B cell (primary cell): ENCODE data around the gene RGCC. TPM values are rescaled to one million over a fixed set of nuclear protein-coding genes. Genes with fewer than 3 reads are reported as not detected.
A peak's percentile ranks its signal among the peaks of the same experiment; 100 is the strongest.

Source experiments
- ATAC-seq: fragments of 200-7000 bp; cut with Tn5 transposase; one replicate; pipeline ENCODE4 v1.10.0; 2021; ENCODE audit warnings: low read depth, mild to moderate bottlenecking, moderate number of reproducible peaks, moderate library complexity
- CTCF ChIA-PET: fragments of 350-600 bp; sonication (Branson Sonifier 250); formaldehyde crosslinking; loops from one replicate; lab custom pipeline; 2021; ENCODE audit warnings: antibody characterized with exemption, inconsistent platforms; lab: Charles Lee
- POLR2A ChIA-PET: fragments of 350-600 bp; sonication (Branson Sonifier 250); formaldehyde crosslinking; loops from one replicate; lab custom pipeline; 2021; ENCODE audit warnings: antibody characterized with exemption; lab: Charles Lee
- DNase-seq: peaks from one replicate; pipeline ENCODE4 v3.0.0; 2013
- H2AFZ ChIP-seq: 2 replicates; pipeline ENCODE4 v1.6.1; 2012; ENCODE audit warnings: mild to moderate bottlenecking, low read depth, low read length; ENCODE audit not compliant: insufficient read depth, poor library complexity, severe bottlenecking
- H3K27ac ChIP-seq, 2 donors: 1 replicate in 1 of 2; 2 replicates in 1 of 2; pipeline ENCODE4 v1.5.1; 2012 to 2013; ENCODE audit warnings: low read length in 2 of 2, mild to moderate bottlenecking in 2 of 2, moderate library complexity in 1 of 2
- H3K27me3 ChIP-seq, 4 experiments: fragments of 200-600 bp in 1 of 4; sonication (generic) in 1 of 4; replicated peaks in 1 of 4; 1 replicate in 2 of 4; 2 replicates in 2 of 4; pipeline versions ENCODE4 v1.6.1 to v1.7.0; 2013 to 2016; ENCODE audit warnings: low read length in 3 of 4, mild to moderate bottlenecking in 2 of 4, mixed read lengths in 1 of 4, moderate library complexity in 1 of 4; ENCODE audit not compliant: insufficient read depth in 4 of 4, control insufficient read depth in 3 of 4; ENCODE audit errors: control extremely low read depth in 1 of 4
- H3K36me3 ChIP-seq, 2 experiments: replicated peaks in 1 of 2; 1 replicate in 1 of 2; 2 replicates in 1 of 2; pipeline versions ENCODE4 v1.6.1 to v1.7.1; 2013; ENCODE audit warnings: low read length in 1 of 2; ENCODE audit not compliant: insufficient read depth in 2 of 2, control insufficient read depth in 1 of 2; ENCODE audit errors: control extremely low read depth in 1 of 2, extremely low read depth in 1 of 2
- H3K4me1 ChIP-seq, 2 donors: fragments of 200-600 bp in 1 of 2; sonication (generic) in 1 of 2; 1 replicate in 1 of 2; 2 replicates in 1 of 2; pipeline versions ENCODE4 v1.5.1 to v1.6.1; 2013 to 2017; ENCODE audit warnings: low read length in 2 of 2; ENCODE audit not compliant: control insufficient read depth in 2 of 2, insufficient read depth in 2 of 2
- H3K4me2 ChIP-seq: replicated peaks from 2 replicates; pipeline ENCODE3; 2012; ENCODE audit warnings: mild to moderate bottlenecking, low read depth, low read length; ENCODE audit not compliant: poor library complexity, severe bottlenecking
- H3K4me3 ChIP-seq, 5 experiments: fragments of 200-600 bp in 1 of 5; sonication (generic) in 1 of 5; 1 replicate in 3 of 5; 2 replicates in 2 of 5; pipeline versions ENCODE4 v1.5.1 to v1.7.0; 2011 to 2016; ENCODE audit warnings: low read length in 4 of 5, mild to moderate bottlenecking in 4 of 5, low read depth in 2 of 5, control low read depth in 1 of 5, moderate library complexity in 1 of 5; ENCODE audit not compliant: insufficient read depth in 1 of 5; ENCODE audit errors: control extremely low read depth in 1 of 5, extremely low read depth in 1 of 5
- H3K79me2 ChIP-seq: fragments of 200-600 bp; sonication (generic); one replicate; pipeline ENCODE4 v1.6.0; 2016; ENCODE audit warnings: low read length; ENCODE audit not compliant: control insufficient read depth, insufficient read depth
- H3K9ac ChIP-seq: fragments of 200-600 bp; sonication (generic); 2 replicates; pipeline ENCODE4 v1.6.1; 2017; ENCODE audit warnings: mild to moderate bottlenecking, low read length, moderate library complexity
- H3K9me3 ChIP-seq, 3 donors: one replicate each; pipeline versions ENCODE4 v1.6.1 to v1.7.1; 2013; ENCODE audit warnings: low read length in 2 of 3; ENCODE audit not compliant: control insufficient read depth in 2 of 3, insufficient read depth in 1 of 3; ENCODE audit errors: control extremely low read depth in 1 of 3
- H4K20me1 ChIP-seq: 2 replicates; pipeline ENCODE4 v1.6.0; 2012; ENCODE audit warnings: mild to moderate bottlenecking, low read length; ENCODE audit not compliant: insufficient read depth, control insufficient read depth, poor library complexity, severe bottlenecking
- H3K27ac Mint-ChIP-seq: one replicate; pipeline ENCODE4 v1.8.0; 2021; ENCODE audit warnings: mixed read lengths
- H3K27me3 Mint-ChIP-seq: one replicate; pipeline ENCODE4 v1.8.0; 2021; ENCODE audit warnings: mixed read lengths
- H3K4me1 Mint-ChIP-seq: one replicate; pipeline ENCODE4 v1.8.0; 2021; ENCODE audit warnings: mixed read lengths
- H3K4me3 Mint-ChIP-seq: one replicate; pipeline ENCODE4 v1.8.0; 2021; ENCODE audit warnings: mixed read lengths
- H3K9me3 Mint-ChIP-seq: one replicate; pipeline ENCODE4 v1.8.0; 2022; ENCODE audit warnings: mixed read lengths; ENCODE audit not compliant: insufficient read depth
- EZH2 ChIP-seq: IDR thresholded peaks from 2 replicates; pipeline ENCODE4 v1.6.1; 2012; ENCODE audit warnings: borderline replicate concordance, low read depth, mild to moderate bottlenecking, moderate library complexity, low read length; ENCODE audit not compliant: insufficient read depth, poor library complexity, severe bottlenecking
- WGBS: methylation state at CpG from one replicate; pipeline ENCODE4 v1.1.5; 2013; ENCODE audit warnings: missing lambda C conversion rate; ENCODE audit not compliant: insufficient coverage; 5-methylcytosine and 5-hydroxymethylcytosine counted together
- intact Hi-C: fragments of 100-400 bp; cut with micrococcal nuclease; formaldehyde crosslinking; loops from one replicate; pipeline ENCODE4 v1.10.0; 2022
- polyA plus RNA-seq: library from polyadenylated mRNA; depleted of rRNA; stranded (reverse); fragments of >200 nt; gene quantifications from 2 replicates; pipeline ENCODE4 v1.2.3, GENCODE V29; 2012
- total RNA-seq, 2 donors: library from RNA; stranded (reverse); fragments of 120-200 nt in 1 of 2; gene quantifications; 1 replicate in 1 of 2; 2 replicates in 1 of 2; pipeline versions ENCODE4 v1.2.3 to v1.2.4, GENCODE V29; 2013 to 2022
- TF ChIP-seq, protein P1 (sequence below): fragments of 200-600 bp; IDR thresholded peaks from one replicate; pipeline ENCODE4 v1.8.0; 2022; ENCODE audit warnings: antibody characterized with exemption, mild to moderate bottlenecking

RGCC gene
- total and polyA plus RNA-seq, 2 donors (not counting 1 experiment from before 2014, with no cell fraction given), result 8.0 to 16.0 TPM

DNA sequence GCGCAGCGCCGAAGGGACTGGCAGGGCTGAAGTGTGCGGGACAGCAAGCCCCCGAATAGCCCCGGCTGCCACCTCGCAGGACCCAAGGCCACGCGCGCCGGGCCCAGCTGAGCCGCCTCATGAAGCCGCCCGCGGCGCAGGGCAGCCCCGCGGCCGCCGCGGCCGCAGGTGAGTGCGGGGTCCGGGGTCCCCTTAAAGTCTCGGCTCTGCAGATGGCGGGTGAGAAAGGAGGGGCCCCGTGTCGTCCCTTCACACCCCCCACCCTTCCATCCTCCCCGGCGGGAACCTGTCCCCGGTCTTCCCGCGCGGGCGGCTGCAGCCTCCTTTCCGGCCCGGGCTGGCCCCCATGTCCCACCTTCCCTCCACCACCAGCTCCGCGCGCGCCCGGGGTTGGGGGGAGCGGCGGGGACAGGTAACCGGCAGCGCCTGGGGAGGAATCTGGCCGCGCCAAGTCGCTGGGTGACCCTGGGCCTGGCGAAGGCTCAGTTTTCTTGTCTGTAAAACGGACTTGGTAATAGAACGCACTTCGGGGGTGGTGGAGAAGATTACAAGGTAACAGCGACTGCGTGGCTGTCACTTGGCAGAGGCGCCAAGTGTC is 338 bp downstream of the RGCC start:
- peaks cover 0 to 12% (median 0%) of the 10 kb centered on the region in 3 donors for H3K9me3 ChIP-seq
- H3K79me2 ChIP-seq, result no peaks in the 10 kb centered on the region
- H3K27me3 Mint-ChIP-seq, result peaks cover 38% of the 10 kb centered on the region
- intact Hi-C loops, result loop anchor here (2.0 to 10.0 kb wide), 4 partner anchors 147 to 587 kb away; partner anchors contain the start of genes DGKH and VWA8
- ATAC-seq (peak; percentile 7), DNase-seq (no peak)
- TF ChIP-seq EZH2, result no peak
- TF ChIP-seq, protein P1, sequence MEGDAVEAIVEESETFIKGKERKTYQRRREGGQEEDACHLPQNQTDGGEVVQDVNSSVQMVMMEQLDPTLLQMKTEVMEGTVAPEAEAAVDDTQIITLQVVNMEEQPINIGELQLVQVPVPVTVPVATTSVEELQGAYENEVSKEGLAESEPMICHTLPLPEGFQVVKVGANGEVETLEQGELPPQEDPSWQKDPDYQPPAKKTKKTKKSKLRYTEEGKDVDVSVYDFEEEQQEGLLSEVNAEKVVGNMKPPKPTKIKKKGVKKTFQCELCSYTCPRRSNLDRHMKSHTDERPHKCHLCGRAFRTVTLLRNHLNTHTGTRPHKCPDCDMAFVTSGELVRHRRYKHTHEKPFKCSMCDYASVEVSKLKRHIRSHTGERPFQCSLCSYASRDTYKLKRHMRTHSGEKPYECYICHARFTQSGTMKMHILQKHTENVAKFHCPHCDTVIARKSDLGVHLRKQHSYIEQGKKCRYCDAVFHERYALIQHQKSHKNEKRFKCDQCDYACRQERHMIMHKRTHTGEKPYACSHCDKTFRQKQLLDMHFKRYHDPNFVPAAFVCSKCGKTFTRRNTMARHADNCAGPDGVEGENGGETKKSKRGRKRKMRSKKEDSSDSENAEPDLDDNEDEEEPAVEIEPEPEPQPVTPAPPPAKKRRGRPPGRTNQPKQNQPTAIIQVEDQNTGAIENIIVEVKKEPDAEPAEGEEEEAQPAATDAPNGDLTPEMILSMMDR, result no peak
- WGBS, result under 1% methylated on average over 51 of the region's 56 CpGs
- peaks cover 34% of the 10 kb centered on the region in 2 donors for H3K4me1 ChIP-seq
- no peak overlapping the region for H3K27ac Mint-ChIP-seq
- H3K4me3 Mint-ChIP-seq, result peak overlapping the region; percentile 76
- H2AFZ ChIP-seq, result peak overlapping the region; percentile 71
- H3K9me3 Mint-ChIP-seq, result no peaks in the 10 kb centered on the region
- CTCF ChIA-PET, result interaction anchor here (1.6 to 1.9 kb wide), 3 partner anchors 14 to 195 kb away, joined by 6 to 8 read pairs (median 8); no protein-coding TSS in a partner anchor
- peaks cover 0 to 48% (median 15%) of the 10 kb centered on the region in 4 experiments for H3K27me3 ChIP-seq
- H3K4me3 ChIP-seq, result peak overlapping the region; percentile 25 to 71 (median 60)
- H3K9ac ChIP-seq, result peak overlapping the region; percentile 75
- H3K4me1 Mint-ChIP-seq, result peaks cover 35% of the 10 kb centered on the region
- H3K27ac ChIP-seq, result peak overlapping the region in 1 of 2 donors; percentile 49
- H4K20me1 ChIP-seq, result peaks cover 12% of the 10 kb centered on the region
- no peaks in the 10 kb centered on the region for H3K36me3 ChIP-seq
- POLR2A ChIA-PET, result no interaction called here
- H3K4me2 ChIP-seq, result peak overlapping the region; percentile 99

GRCh38 chr13:41458187-41458760 is 924 bp downstream of the RGCC start:
- no peak overlapping the region for H3K27ac Mint-ChIP-seq
- 4% methylated on average over 50 of the region's 50 CpGs for whole genome bisulfite sequencing

More at GRCh38 chr13:41458187-41458760, 924 bp downstream of the RGCC start:
- Mint-ChIP-seq H3K9me3 (no peaks in the 10 kb centered on the region), H3K4me3 (peak overlapping the region; percentile 76), H3K4me1 (peaks cover 41% of the 10 kb centered on the region), H3K27me3 (peaks cover 38% of the 10 kb centered on the region)
- peak overlapping the region; percentile 3 to 71 (median 60) for H3K4me3 ChIP-seq
- H3K27ac ChIP-seq, result peak overlapping the region in 1 of 2 donors; percentile 49
- DNase-seq (peak; percentile 70), ATAC-seq (peak; percentile 22)
- peaks cover 0 to 48% (median 15%) of the 10 kb centered on the region in 4 experiments for H3K27me3 ChIP-seq
- H3K36me3 ChIP-seq, result no peaks in the 10 kb centered on the region
- no peaks in the 10 kb centered on the region for H3K79me2 ChIP-seq
- intact Hi-C loops, result loop anchor here (5.0 to 10.0 kb wide), 3 partner anchors 147 to 587 kb away; partner anchors contain the start of genes DGKH and VWA8
- peak overlapping the region; percentile 99 for H3K4me2 ChIP-seq
- ChIA-PET POLR2A (interaction anchor here (0.6 kb wide), 1 partner anchor 1390 kb away, joined by 4 read pairs; no protein-coding TSS in a partner anchor), CTCF (interaction anchor here (0.9 to 1.9 kb wide), 9 partner anchors 13 to 195 kb away, joined by 3 to 8 read pairs (median 3); no protein-coding TSS in a partner anchor)
- TF ChIP-seq, protein P1, result no peak
- no peak for TF ChIP-seq EZH2
- H2AFZ ChIP-seq, result peak overlapping the region; percentile 71
- H3K9ac ChIP-seq, result peak overlapping the region; percentile 75
- peaks cover 12% of the 10 kb centered on the region for H4K20me1 ChIP-seq
- peaks cover 39 to 40% of the 10 kb centered on the region in 2 donors for H3K4me1 ChIP-seq
- H3K9me3 ChIP-seq, result peaks cover 0 to 12% (median 0%) of the 10 kb centered on the region in 3 donors
